A549 (cell line): Measurements from ENCODE around the gene D2HGDH.

ENCODE experiments used
- CBX2 ChIP-seq: fragments of 200-600 bp; sonication (generic); IDR thresholded peaks from 2 replicates; pipeline ENCODE4 v1.6.1; 2016; ENCODE audit warnings: low read depth, mild to moderate bottlenecking, borderline replicate concordance
- CTCF ChIP-seq: fragments of >200 bp; sonication (Bioruptor Twin); formaldehyde crosslinking; IDR thresholded peaks from 3 replicates; pipeline ENCODE4 v1.5.1; 2016
- EP300 ChIP-seq, 2 experiments: fragments of >200 bp; sonication (Bioruptor Twin); formaldehyde crosslinking; IDR thresholded peaks; 2 replicates in 1 of 2; 3 replicates in 1 of 2; pipeline ENCODE4 v1.6.1; 2016 to 2017
- JUN ChIP-seq, 2 experiments: fragments of >200 bp; sonication (Bioruptor Twin); formaldehyde crosslinking; IDR thresholded peaks; 2 replicates in 1 of 2; 3 replicates in 1 of 2; pipeline ENCODE4 v1.6.1; 2016 to 2017
- POLR2A ChIP-seq: IDR thresholded peaks from 2 replicates; pipeline ENCODE4 v1.6.1; 2012; ENCODE audit warnings: mild to moderate bottlenecking, low read length
- RAD21 ChIP-seq, 2 experiments: fragments of >200 bp in 1 of 2; sonication (Bioruptor Twin) in 1 of 2; formaldehyde crosslinking in 1 of 2; IDR thresholded peaks in 1 of 2; conservative IDR thresholded peaks in 1 of 2; 2 replicates in 1 of 2; 3 replicates in 1 of 2; pipeline ENCODE4 v1.6.1; 2012 to 2018; ENCODE audit warnings: inconsistent platforms in 1 of 2
- RFX5 ChIP-seq: fragments of 450-650 bp; IDR thresholded peaks from 2 replicates; pipeline ENCODE4 v1.7.1; 2014; ENCODE audit warnings: antibody characterized with exemption, mild to moderate bottlenecking, moderate library complexity
- SMC3 ChIP-seq: fragments of >200 bp; sonication (Bioruptor Twin); formaldehyde crosslinking; IDR thresholded peaks from 3 replicates; pipeline ENCODE4 v1.6.1; 2018; ENCODE audit warnings: inconsistent platforms

- no peak for TF ChIP-seq RFX5
- TF ChIP-seq CBX2 = no peak
- no peak for TF ChIP-seq EP300 (IDR thresholded peaks at IDR 0.05)
- no peak for TF ChIP-seq CTCF
- no peak for TF ChIP-seq POLR2A
- no peak for TF ChIP-seq SMC3
- TF ChIP-seq JUN (IDR thresholded peaks at IDR 0.05) = no peak
- TF ChIP-seq RAD21 (conservative IDR thresholded peaks at IDR 0.05 in 1 of 2, IDR thresholded peaks at IDR 0.05 in 1 of 2) = no peak
These were observed 53.7 kb downstream of the D2HGDH start for GRCh38 chr2:241788135-241788534.
